ENCODE measurements around the gene OCLN.
"Not testable (repeated sequence)": the region's sequence is repeated elsewhere in the genome, so short reads cannot be mapped to it uniquely, and the experiment has no call there.

DNA sequence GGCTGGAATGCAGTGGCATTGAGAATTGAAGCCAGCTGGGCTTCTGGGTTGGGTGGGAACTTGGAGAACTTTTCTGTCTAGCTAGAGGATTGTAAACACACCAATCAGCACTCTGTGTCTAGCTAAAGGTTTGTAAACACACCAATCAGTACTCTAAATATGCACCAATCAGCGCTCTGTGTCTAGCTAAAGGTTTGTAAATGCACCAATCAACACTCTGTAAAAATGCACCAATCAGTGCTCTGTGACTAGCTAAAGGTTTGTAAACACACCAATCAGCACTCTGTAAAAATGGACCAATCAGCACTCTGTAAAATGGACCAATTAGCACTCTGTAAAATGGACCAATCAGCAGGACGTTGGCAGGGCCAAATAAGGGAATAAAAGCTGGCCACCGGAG, 26.2 kb upstream of the OCLN start:
- TF ChIP-seq, protein P1, sequence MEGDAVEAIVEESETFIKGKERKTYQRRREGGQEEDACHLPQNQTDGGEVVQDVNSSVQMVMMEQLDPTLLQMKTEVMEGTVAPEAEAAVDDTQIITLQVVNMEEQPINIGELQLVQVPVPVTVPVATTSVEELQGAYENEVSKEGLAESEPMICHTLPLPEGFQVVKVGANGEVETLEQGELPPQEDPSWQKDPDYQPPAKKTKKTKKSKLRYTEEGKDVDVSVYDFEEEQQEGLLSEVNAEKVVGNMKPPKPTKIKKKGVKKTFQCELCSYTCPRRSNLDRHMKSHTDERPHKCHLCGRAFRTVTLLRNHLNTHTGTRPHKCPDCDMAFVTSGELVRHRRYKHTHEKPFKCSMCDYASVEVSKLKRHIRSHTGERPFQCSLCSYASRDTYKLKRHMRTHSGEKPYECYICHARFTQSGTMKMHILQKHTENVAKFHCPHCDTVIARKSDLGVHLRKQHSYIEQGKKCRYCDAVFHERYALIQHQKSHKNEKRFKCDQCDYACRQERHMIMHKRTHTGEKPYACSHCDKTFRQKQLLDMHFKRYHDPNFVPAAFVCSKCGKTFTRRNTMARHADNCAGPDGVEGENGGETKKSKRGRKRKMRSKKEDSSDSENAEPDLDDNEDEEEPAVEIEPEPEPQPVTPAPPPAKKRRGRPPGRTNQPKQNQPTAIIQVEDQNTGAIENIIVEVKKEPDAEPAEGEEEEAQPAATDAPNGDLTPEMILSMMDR (IDR thresholded peaks at IDR 0.05; ENCODE audit: low read depth, low read length) = not testable (repeated sequence)
- TF ChIP-seq EZH2phosphoT487 (IDR thresholded peaks at IDR 0.05; ENCODE audit: low read depth) = not testable (repeated sequence)
